ENCODE measurements around the gene CYTH3.

DNA sequence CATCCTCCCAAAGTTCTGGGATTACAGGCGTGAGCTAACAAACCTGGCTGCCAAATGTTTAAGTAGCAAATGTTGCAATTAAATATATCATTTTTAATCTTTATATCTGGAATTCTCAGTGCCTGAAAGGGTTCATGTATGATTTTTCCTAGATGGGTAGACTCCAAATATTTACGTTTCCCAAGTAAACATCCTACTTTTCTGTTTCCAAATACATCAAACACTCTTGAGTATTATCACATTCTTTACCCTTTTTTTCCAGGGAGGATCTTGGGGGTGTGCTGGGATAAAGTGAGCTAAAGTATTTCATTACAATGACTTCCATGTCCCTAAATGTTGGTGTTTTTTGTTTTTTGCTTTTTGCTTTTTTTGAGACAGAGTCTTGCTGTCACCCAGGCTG, 32.9 kb upstream of the CYTH3 start:
- TF ChIP-seq RFX5 (IDR thresholded peaks at IDR 0.05; ENCODE audit: borderline replicate concordance, low read depth, low read length), result no peak
- TF ChIP-seq EZH2 (IDR thresholded peaks at IDR 0.05; ENCODE audit: low read depth, low read length, severe bottlenecking), result no peak
- TF ChIP-seq POLR2A (IDR thresholded peaks at IDR 0.05; ENCODE audit: control extremely low read depth in 1 of 2, low read depth in 2 of 2, low read length in 2 of 2), result no peak

Data from H1 (cell line).